Tibial nerve (tissue), 4 donors: Measurements from ENCODE around the gene GHR. TPM values are rescaled to one million over a fixed set of nuclear protein-coding genes. Genes with fewer than 3 reads are reported as not detected.

Experiments used
- DNase-seq, 2 donors: peaks; one replicate each; pipeline ENCODE4 v3.0.0-alpha.2; 2019; ENCODE audit warnings: low spot score in 2 of 2
- H3K27ac ChIP-seq, 4 donors: fragments of 200-600 bp; sonication (generic) in 3 of 4; one replicate each; pipeline ENCODE4 v1.5.1; 2017 to 2019; ENCODE audit warnings: mild to moderate bottlenecking in 1 of 4
- H3K27me3 ChIP-seq, 2 donors: fragments of 200-600 bp; sonication (generic) in 1 of 2; one replicate each; pipeline versions ENCODE4 v1.5.1 to v1.6.0; 2017 to 2019
- H3K36me3 ChIP-seq, 3 donors: fragments of 200-600 bp; sonication (generic); one replicate each; pipeline ENCODE4 v1.5.1; 2018 to 2019
- H3K4me1 ChIP-seq, 4 donors: fragments of 200-600 bp; sonication (generic) in 3 of 4; one replicate each; pipeline ENCODE4 v1.5.1; 2017 to 2019
- H3K4me3 ChIP-seq, 4 donors: fragments of 200-600 bp; sonication (generic) in 3 of 4; one replicate each; pipeline ENCODE4 v1.5.1; 2017 to 2019; ENCODE audit warnings: mild to moderate bottlenecking in 1 of 4, moderate library complexity in 1 of 4
- H3K9me3 ChIP-seq, 4 donors: fragments of 200-600 bp; sonication (generic) in 3 of 4; one replicate each; pipeline ENCODE4 v1.5.1; 2017 to 2019
- EP300 ChIP-seq, 2 donors: sonication (generic); formaldehyde crosslinking; IDR thresholded peaks; one replicate each; pipeline ENCODE4 v1.6.1; 2017; ENCODE audit warnings: antibody characterized with exemption in 2 of 2, mild to moderate bottlenecking in 1 of 2
- POLR2A ChIP-seq, 2 donors: fragments of 450-650 bp; IDR thresholded peaks; one replicate each; pipeline ENCODE4 v1.6.1; 2017; ENCODE audit warnings: antibody characterized with exemption in 2 of 2, mild to moderate bottlenecking in 2 of 2, moderate library complexity in 2 of 2
- WGBS, 2 donors: methylation state at CpG; one replicate each; pipeline ENCODE4 v1.1.5; 2018; 5-methylcytosine and 5-hydroxymethylcytosine counted together
- total RNA-seq, 4 donors: library from RNA; depleted of rRNA; stranded (reverse); fragments of >200 nt; gene quantifications; one replicate each; pipeline ENCODE4 v1.1.0, GENCODE V29; 2016
- TF ChIP-seq, protein P1 (sequence below), 5 experiments: fragments of 200-600 bp in 3 of 5; fragments of 450-650 bp in 2 of 5; sonication (generic) in 3 of 5; IDR thresholded peaks; one replicate each; pipeline ENCODE4 v1.5.1; 2016 to 2019; ENCODE audit warnings: antibody characterized with exemption in 5 of 5, mild to moderate bottlenecking in 3 of 5, moderate library complexity in 2 of 5

Gene GHR
- total RNA-seq, 4 donors from 2014 or later, result 30.2 to 39.6 (median 39.2) TPM

GRCh38 chr5:42624912-42625311, 201.7 kb downstream of the GHR start:
- H3K9me3 ChIP-seq, result no peaks in the 10 kb centered on the region
- no peak overlapping the region for H3K27ac ChIP-seq
- no peak for TF ChIP-seq EP300 (IDR thresholded peaks at IDR 0.05)
- TF ChIP-seq POLR2A (IDR thresholded peaks at IDR 0.05), result no peak
- TF ChIP-seq, protein P1, sequence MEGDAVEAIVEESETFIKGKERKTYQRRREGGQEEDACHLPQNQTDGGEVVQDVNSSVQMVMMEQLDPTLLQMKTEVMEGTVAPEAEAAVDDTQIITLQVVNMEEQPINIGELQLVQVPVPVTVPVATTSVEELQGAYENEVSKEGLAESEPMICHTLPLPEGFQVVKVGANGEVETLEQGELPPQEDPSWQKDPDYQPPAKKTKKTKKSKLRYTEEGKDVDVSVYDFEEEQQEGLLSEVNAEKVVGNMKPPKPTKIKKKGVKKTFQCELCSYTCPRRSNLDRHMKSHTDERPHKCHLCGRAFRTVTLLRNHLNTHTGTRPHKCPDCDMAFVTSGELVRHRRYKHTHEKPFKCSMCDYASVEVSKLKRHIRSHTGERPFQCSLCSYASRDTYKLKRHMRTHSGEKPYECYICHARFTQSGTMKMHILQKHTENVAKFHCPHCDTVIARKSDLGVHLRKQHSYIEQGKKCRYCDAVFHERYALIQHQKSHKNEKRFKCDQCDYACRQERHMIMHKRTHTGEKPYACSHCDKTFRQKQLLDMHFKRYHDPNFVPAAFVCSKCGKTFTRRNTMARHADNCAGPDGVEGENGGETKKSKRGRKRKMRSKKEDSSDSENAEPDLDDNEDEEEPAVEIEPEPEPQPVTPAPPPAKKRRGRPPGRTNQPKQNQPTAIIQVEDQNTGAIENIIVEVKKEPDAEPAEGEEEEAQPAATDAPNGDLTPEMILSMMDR (IDR thresholded peaks at IDR 0.05), result no peak
- H3K4me3 ChIP-seq, result no peak overlapping the region
- peaks cover 0 to 18% (median 9%) of the 10 kb centered on the region in 4 donors for H3K4me1 ChIP-seq
- DNase-seq, result no peak
- H3K27me3 ChIP-seq, result no peaks in the 10 kb centered on the region
- no peaks in the 10 kb centered on the region for H3K36me3 ChIP-seq
- WGBS, 2 donors, result 96 to 99% methylated on average over 2 of the region's 2 CpGs

DNA sequence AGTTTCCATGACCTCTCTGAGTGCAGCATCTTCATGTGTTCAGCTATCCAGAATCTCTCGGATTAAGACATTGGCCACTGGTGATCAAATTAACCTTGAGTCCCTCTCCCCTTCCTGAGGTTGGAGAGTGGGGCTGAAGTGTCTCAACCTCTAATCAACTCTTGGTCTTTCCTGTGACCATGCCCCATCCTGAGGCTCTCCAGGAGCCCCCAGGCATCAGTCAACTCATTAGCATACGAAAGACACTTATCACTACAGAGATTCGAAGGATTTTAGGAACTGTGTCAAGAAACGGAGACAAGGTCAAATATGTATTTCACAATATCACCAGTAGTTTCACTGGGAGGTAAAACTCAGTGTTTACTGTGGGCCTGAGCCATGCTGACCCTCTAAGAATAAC, 203.2 kb downstream of the GHR start:
- no peak overlapping the region for H3K4me3 ChIP-seq

GRCh38 chr5:42628821-42629220, 205.6 kb downstream of the GHR start:
- TF ChIP-seq, protein P1 (IDR thresholded peaks at IDR 0.05), result no peak
- TF ChIP-seq POLR2A (IDR thresholded peaks at IDR 0.05) (no peak), EP300 (IDR thresholded peaks at IDR 0.05) (no peak)
- Histone ChIP-seq H3K9me3 (no peaks in the 10 kb centered on the region), H3K4me3 (no peak overlapping the region), H3K4me1 (peaks cover 0 to 7% (median 0%) of the 10 kb centered on the region in 4 donors), H3K27me3 (no peaks in the 10 kb centered on the region), H3K27ac (no peak overlapping the region), H3K36me3 (no peaks in the 10 kb centered on the region)
- 58 to 63% methylated on average over 1 of the region's 1 CpG for WGBS, 2 donors
- no peak for DNase-seq

More for the DNA sequence above, 203.2 kb downstream of the GHR start:
- WGBS, 2 donors, result 83 to 89% methylated on average over 4 of the region's 4 CpGs
- no peak for TF ChIP-seq EP300 (IDR thresholded peaks at IDR 0.05)
- no peak for TF ChIP-seq POLR2A (IDR thresholded peaks at IDR 0.05)
- TF ChIP-seq, protein P1 (IDR thresholded peaks at IDR 0.05), result no peak
- Histone ChIP-seq H3K4me1 (peaks cover 0 to 9% (median 4%) of the 10 kb centered on the region in 4 donors), H3K27me3 (no peaks in the 10 kb centered on the region), H3K36me3 (no peaks in the 10 kb centered on the region), H3K27ac (no peak overlapping the region), H3K9me3 (no peaks in the 10 kb centered on the region)
- DNase-seq, result no peak

DNA sequence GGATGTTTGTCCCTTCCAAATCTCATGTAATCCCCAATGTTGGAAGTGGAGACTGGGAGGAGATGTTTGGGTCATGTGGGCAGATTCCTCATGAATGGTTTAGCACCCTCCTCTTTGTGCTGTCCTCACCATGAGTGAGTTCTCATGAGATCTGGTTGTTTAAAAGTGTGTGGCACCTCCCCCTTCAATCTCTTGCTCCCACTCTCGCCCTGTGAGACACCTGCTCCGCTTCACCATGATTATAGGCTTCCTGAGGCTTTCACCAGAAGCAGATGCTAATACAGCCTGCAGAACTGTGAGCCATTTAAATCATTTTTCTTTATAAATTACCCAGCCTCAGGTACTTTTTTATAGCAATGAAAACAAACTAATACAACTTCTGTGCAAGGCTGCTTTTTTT, 206.0 kb downstream of the GHR start:
- Histone ChIP-seq H3K36me3 (no peaks in the 10 kb centered on the region), H3K27ac (no peak overlapping the region), H3K4me3 (no peak overlapping the region), H3K9me3 (no peaks in the 10 kb centered on the region), H3K4me1 (peaks cover 0 to 7% (median 0%) of the 10 kb centered on the region in 4 donors), H3K27me3 (no peaks in the 10 kb centered on the region)
- TF ChIP-seq EP300 (IDR thresholded peaks at IDR 0.05), result no peak
- no peak for TF ChIP-seq POLR2A (IDR thresholded peaks at IDR 0.05)
- TF ChIP-seq, protein P1 (IDR thresholded peaks at IDR 0.05), result no peak
- no peak for DNase-seq
- 76 to 77% methylated on average over 2 of the region's 2 CpGs for WGBS, 2 donors

DNA sequence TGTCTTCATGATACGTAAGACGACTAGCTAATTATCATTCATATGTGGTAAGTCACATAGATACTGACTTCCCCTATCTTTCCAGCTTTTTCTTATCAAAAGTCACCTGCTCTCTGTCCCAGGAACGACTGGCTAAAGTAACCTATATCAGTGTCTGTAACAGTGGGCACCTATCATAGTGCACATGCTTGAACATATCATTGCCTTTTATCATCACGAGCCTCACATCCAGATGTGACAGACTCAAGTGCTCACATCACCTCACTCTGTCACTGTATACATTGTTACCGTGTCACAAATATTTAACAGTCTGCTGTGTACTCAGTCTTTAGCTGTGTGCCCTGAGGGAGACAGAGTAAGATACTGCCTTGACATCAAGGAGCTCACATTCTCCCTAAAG, 208.0 kb downstream of the GHR start:
- Histone ChIP-seq H3K4me3 (no peak overlapping the region), H3K9me3 (no peaks in the 10 kb centered on the region), H3K4me1 (peaks cover 0 to 7% (median 0%) of the 10 kb centered on the region in 4 donors), H3K27me3 (no peaks in the 10 kb centered on the region), H3K36me3 (no peaks in the 10 kb centered on the region), H3K27ac (no peak overlapping the region)
- 71 to 82% methylated on average over 5 of the region's 5 CpGs for WGBS, 2 donors
- TF ChIP-seq, protein P1 (IDR thresholded peaks at IDR 0.05), result no peak
- TF ChIP-seq EP300 (IDR thresholded peaks at IDR 0.05) (no peak), POLR2A (IDR thresholded peaks at IDR 0.05) (no peak)
- DNase-seq, result no peak
